K562 (cell line): Measurements from ENCODE around the gene KCNMB2. TPM values are rescaled to one million over a fixed set of nuclear protein-coding genes. Genes with fewer than 3 reads are reported as not detected.

ENCODE experiments used
- ATAC-seq: fragments of 200-7000 bp; cut with Tn5 transposase; 3 replicates; pipeline ENCODE4 v1.9.1; 2020; ENCODE audit warnings: moderate library complexity
- BruUV-seq: library from RNA; stranded (reverse); fragments of 400-500 nt; replicated peaks from 2 replicates; lab custom pipeline; 2021; lab: Mats Ljungman, UMichigan
- CTCF ChIA-PET: fragments of 300-600 bp; formaldehyde crosslinking; extraction: SDS; loops from one replicate; lab custom pipeline; 2021; ENCODE audit warnings: low intra/inter-chr PET ratio; lab: Yijun Ruan, JAX
- POLR2A ChIA-PET: fragments of 300-600, 350-650 bp; sonication (Branson Sonifier 250); formaldehyde crosslinking; extraction: SDS; loops from one replicate; lab custom pipeline; 2021; ENCODE audit warnings: antibody characterized with exemption, inconsistent platforms; lab: Yijun Ruan, JAX
- DNase-seq, 4 experiments: peaks; one replicate each; pipeline versions ENCODE4 v3.0.0 to v3.0.0-alpha.2; 2011 to 2018; ENCODE audit warnings: low spot score in 3 of 4, mixed read lengths in 3 of 4; ENCODE audit errors: extremely low read depth in 1 of 4
- FAIRE-seq: peaks from 2 replicates; lab custom pipeline; 2011; peaks lifted over from hg19 to GRCh38; lab: Jason Lieb, UNC
- H2AFZ ChIP-seq: 2 replicates; pipeline ENCODE4 v1.6.0; 2011; ENCODE audit warnings: low read depth, low read length, control low read depth, inconsistent platforms
- H3K27ac ChIP-seq: fragments of 200-600 bp; 3 replicates; pipeline ENCODE4 v1.8.0; 2011; ENCODE audit warnings: low read depth, mild to moderate bottlenecking, control low read depth, inconsistent platforms, low read length, moderate library complexity, mixed read lengths; ENCODE audit errors: extremely low read depth
- H3K27me3 ChIP-seq, 2 experiments: fragments of 300-600 bp in 1 of 2; 2 replicates in 1 of 2; 3 replicates in 1 of 2; pipeline versions ENCODE4 v1.6.0 to v1.8.0; 2011; ENCODE audit warnings: inconsistent platforms in 2 of 2, low read length in 2 of 2, mild to moderate bottlenecking in 1 of 2, mixed read lengths in 1 of 2, moderate library complexity in 1 of 2; ENCODE audit not compliant: control insufficient read depth in 2 of 2, insufficient read depth in 2 of 2
- H3K36me3 ChIP-seq: fragments of 300-600 bp; 3 replicates; pipeline ENCODE4 v1.8.0; 2011; ENCODE audit warnings: mild to moderate bottlenecking, low read length, inconsistent platforms; ENCODE audit not compliant: control insufficient read depth, insufficient read depth
- H3K4me1 ChIP-seq, 2 experiments: fragments of 200-600 bp in 1 of 2; replicated peaks in 1 of 2; 2 replicates in 1 of 2; 3 replicates in 1 of 2; pipeline versions ENCODE4 v1.5.1 to v1.8.0; 2011; ENCODE audit warnings: inconsistent platforms in 2 of 2, low read length in 2 of 2, mild to moderate bottlenecking in 1 of 2, mixed read lengths in 1 of 2, moderate library complexity in 1 of 2; ENCODE audit not compliant: control insufficient read depth in 2 of 2, insufficient read depth in 2 of 2
- H3K4me2 ChIP-seq: 2 replicates; pipeline ENCODE4 v1.6.1; 2011; ENCODE audit warnings: low read length, control low read depth, inconsistent platforms, mixed read lengths; ENCODE audit not compliant: insufficient read depth
- H3K4me3 ChIP-seq: fragments of 200-600 bp; sonication (generic), shearing (Covaris generic); 2 replicates; pipeline ENCODE4 v1.5.1; 2016; ENCODE audit warnings: control low read depth, inconsistent platforms
- H3K79me2 ChIP-seq: fragments of 200-600 bp; 3 replicates; pipeline ENCODE4 v1.8.0; 2011; ENCODE audit warnings: low read length, inconsistent platforms; ENCODE audit not compliant: control insufficient read depth, insufficient read depth
- H3K9ac ChIP-seq, 2 experiments: 2 replicates each; pipeline versions ENCODE4 v1.6.0 to v1.6.1; 2011; ENCODE audit warnings: low read depth in 2 of 2, low read length in 2 of 2, control low read depth in 1 of 2, inconsistent platforms in 1 of 2, mild to moderate bottlenecking in 1 of 2, mixed read lengths in 1 of 2; ENCODE audit not compliant: insufficient read depth in 1 of 2
- H3K9me1 ChIP-seq: one replicate; pipeline ENCODE4 v1.6.0; 2011; ENCODE audit warnings: inconsistent platforms, mild to moderate bottlenecking, low read length, moderate library complexity; ENCODE audit not compliant: control insufficient read depth, insufficient read depth
- H3K9me3 ChIP-seq: replicated peaks from 2 replicates; pipeline ENCODE4 v1.5.1; 2011; ENCODE audit warnings: low read depth, low read length, inconsistent platforms; ENCODE audit not compliant: control insufficient read depth, insufficient read depth
- H4K20me1 ChIP-seq: replicated peaks from 2 replicates; pipeline ENCODE4 v1.6.1; 2011; ENCODE audit warnings: low read length, inconsistent platforms, mixed read lengths; ENCODE audit not compliant: control insufficient read depth, insufficient read depth
- BCL6 ChIP-seq: fragments of 250-450 bp; sonication (Bioruptor Pico); IDR thresholded peaks from 2 replicates; pipeline ENCODE4 v1.4.0; 2020
- CREB3L1 ChIP-seq: fragments of 450-650 bp; IDR thresholded peaks from 2 replicates; pipeline ENCODE4 v1.6.1; 2014; ENCODE audit warnings: low read depth, mild to moderate bottlenecking, moderate library complexity, borderline replicate concordance
- RB1 ChIP-seq: fragments of 450-650 bp; IDR thresholded peaks from 2 replicates; pipeline ENCODE4 v1.6.1; 2017; ENCODE audit warnings: low read depth, mild to moderate bottlenecking
- ZNF655 ChIP-seq: fragments of 250-450 bp; sonication (Bioruptor Pico); IDR thresholded peaks from 2 replicates; pipeline ENCODE4 v1.5.0; 2021
- WGBS: fragments of 100-300 bp; shearing (Covaris generic); methylation state at CpG from one replicate; pipeline ENCODE4 v1.1.6; 2016; ENCODE audit warnings: low coverage, mixed read lengths; ENCODE audit not compliant: insufficient coverage; ENCODE audit errors: missing lambda C conversion rate; 5-methylcytosine and 5-hydroxymethylcytosine counted together
- in situ Hi-C: fragments of 300-500 bp; cut with MboI; formaldehyde crosslinking; loops from 4 replicates; pipeline ENCODE4 v1.15.0; 2018; ENCODE audit warnings: inconsistent platforms, mixed read lengths
- intact Hi-C: fragments of 100-400 bp; cut with micrococcal nuclease; formaldehyde crosslinking; loops from 2 replicates; pipeline ENCODE4 v1.14.2; 2022
- polyA plus RNA-seq, 8 experiments: library from polyadenylated mRNA; depleted of rRNA in 4 of 8; stranded (reverse) in 5 of 8; unstranded in 3 of 8; fragments of >200 nt; fragmentation: Nextera tagmentation in 2 of 8; fragmentation: Illumina TruSeq in 1 of 8; extraction: Ambion mirVana in 2 of 8; extraction: Trizol in 1 of 8; gene quantifications; 2 replicates each; pipeline versions ENCODE4 v1.2.1 to v1.2.3, GENCODE V29; 2011 to 2014; ENCODE audit warnings: inconsistent platforms in 1 of 8, missing spikeins in 1 of 8
- total RNA-seq, 7 experiments: library from RNA; depleted of rRNA in 6 of 7; stranded (reverse); fragments of >200 nt in 6 of 7; fragmentation: Illumina TruSeq in 2 of 7; extraction: Trizol in 2 of 7; gene quantifications; 2 replicates each; pipeline versions ENCODE4 v1.2.1 to v1.2.3, GENCODE V29; 2011 to 2021; ENCODE audit warnings: low replicate concordance in 1 of 7
- TF ChIP-seq, protein P1 (sequence below): sonication (generic); formaldehyde crosslinking; IDR thresholded peaks from 2 replicates; pipeline ENCODE4 v1.4.0; 2020; ENCODE audit warnings: mild to moderate bottlenecking, missing genetic modification reagents
- TF ChIP-seq, protein P2 (sequence below), 2 experiments: fragments of 250-450 bp in 1 of 2; fragments of 450-650 bp in 1 of 2; sonication (Bioruptor Pico) in 1 of 2; IDR thresholded peaks; 2 replicates each; pipeline versions ENCODE4 v1.6.1 to v1.8.0; 2016 to 2021; ENCODE audit warnings: mild to moderate bottlenecking in 2 of 2, moderate library complexity in 2 of 2, missing compliant biosample characterization in 1 of 2, missing genetic modification characterization in 1 of 2

Gene KCNMB2
- total and polyA plus RNA-seq, 9 of the 15 experiments (the other 6 are each of a cell fraction or from before 2014, with no cell fraction given): 0.04 to 0.15 TPM; not detected in 7

- no peak for TF ChIP-seq CREB3L1
- TF ChIP-seq ZNF655 (CRISPR knock-in tag): no peak
- TF ChIP-seq, protein P1, sequence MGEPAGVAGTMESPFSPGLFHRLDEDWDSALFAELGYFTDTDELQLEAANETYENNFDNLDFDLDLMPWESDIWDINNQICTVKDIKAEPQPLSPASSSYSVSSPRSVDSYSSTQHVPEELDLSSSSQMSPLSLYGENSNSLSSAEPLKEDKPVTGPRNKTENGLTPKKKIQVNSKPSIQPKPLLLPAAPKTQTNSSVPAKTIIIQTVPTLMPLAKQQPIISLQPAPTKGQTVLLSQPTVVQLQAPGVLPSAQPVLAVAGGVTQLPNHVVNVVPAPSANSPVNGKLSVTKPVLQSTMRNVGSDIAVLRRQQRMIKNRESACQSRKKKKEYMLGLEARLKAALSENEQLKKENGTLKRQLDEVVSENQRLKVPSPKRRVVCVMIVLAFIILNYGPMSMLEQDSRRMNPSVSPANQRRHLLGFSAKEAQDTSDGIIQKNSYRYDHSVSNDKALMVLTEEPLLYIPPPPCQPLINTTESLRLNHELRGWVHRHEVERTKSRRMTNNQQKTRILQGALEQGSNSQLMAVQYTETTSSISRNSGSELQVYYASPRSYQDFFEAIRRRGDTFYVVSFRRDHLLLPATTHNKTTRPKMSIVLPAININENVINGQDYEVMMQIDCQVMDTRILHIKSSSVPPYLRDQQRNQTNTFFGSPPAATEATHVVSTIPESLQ (CRISPR knock-in tag): no peak
These were observed 35.6 kb upstream of the KCNMB2 start (continued) for GRCh38 chr3:178500631-178501030.

DNA sequence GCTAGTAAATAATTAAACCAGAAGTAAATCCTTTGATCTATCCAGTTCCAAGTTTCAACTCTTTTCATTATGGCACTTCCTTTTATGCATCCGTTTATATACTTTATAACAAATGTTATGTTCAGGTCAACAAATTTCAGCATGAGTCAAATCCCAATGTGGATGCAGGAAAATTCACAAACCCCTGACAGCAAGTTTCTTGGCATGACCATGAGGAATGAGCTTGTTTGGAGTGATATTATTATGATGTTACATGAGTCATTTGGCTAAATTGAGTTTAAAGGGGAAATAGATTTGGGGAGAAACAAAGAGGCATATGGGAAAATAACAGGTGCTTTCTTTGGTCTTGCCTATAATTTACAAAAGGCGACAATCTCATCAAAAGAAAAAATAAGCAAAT, 32.1 kb upstream of the KCNMB2 start:
- DNase-seq (no peak), FAIRE-seq (no peak), ATAC-seq (no peak)
- in situ Hi-C loops: no loop called here
- no peaks in the 10 kb centered on the region for H4K20me1 ChIP-seq
- ChIA-PET POLR2A (interaction anchor here (1.4 kb wide), 1 partner anchor 11 kb away, joined by 6 read pairs; no protein-coding TSS in a partner anchor), CTCF (no interaction called here)
- TF ChIP-seq, protein P2, sequence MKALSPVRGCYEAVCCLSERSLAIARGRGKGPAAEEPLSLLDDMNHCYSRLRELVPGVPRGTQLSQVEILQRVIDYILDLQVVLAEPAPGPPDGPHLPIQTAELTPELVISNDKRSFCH (CRISPR knock-in tag; IDR thresholded peaks at IDR 0.05): no peak
- TF ChIP-seq, protein P2 (tag; IDR thresholded peaks at IDR 0.05): no peak
- TF ChIP-seq RB1 (no peak), BCL6 (CRISPR knock-in tag) (no peak)
- H3K9ac ChIP-seq: no peak overlapping the region
- WGBS: 0% methylated on average over 2 of the region's 2 CpGs
- H3K36me3 ChIP-seq: no peaks in the 10 kb centered on the region
- no peak overlapping the region for H2AFZ ChIP-seq
- no TSS peak for BruUV-seq
- H3K27ac ChIP-seq: no peak overlapping the region
- H3K4me2 ChIP-seq: no peak overlapping the region
- intact Hi-C loops: no loop called here
- no peaks in the 10 kb centered on the region for H3K9me1 ChIP-seq
- no peak overlapping the region for H3K4me3 ChIP-seq
- no peaks in the 10 kb centered on the region for H3K9me3 ChIP-seq
- H3K79me2 ChIP-seq: no peaks in the 10 kb centered on the region
- no peaks in the 10 kb centered on the region for H3K4me1 ChIP-seq
- no peaks in the 10 kb centered on the region for H3K27me3 ChIP-seq
